Activated T-cell treated with anti-CD3 and anti-CD28 coated beads, Interleukin-2, amount 50 U/mL, for 4 hours (primary cell): ENCODE data around the gene SLC39A10. TPM values are rescaled to one million over a fixed set of nuclear protein-coding genes. Genes with fewer than 3 reads are reported as not detected.

Experiments used
- ATAC-seq, 2 donors: fragments of 200-7000 bp; cut with Tn5 transposase; one replicate each; pipeline ENCODE4 v1.10.0; 2021
- DNase-seq: peaks from one replicate; pipeline ENCODE4 v3.0.0-alpha.2; 2020
- H3K27me3 Mint-ChIP-seq: one replicate; pipeline ENCODE4 v1.8.0; 2021; ENCODE audit warnings: low read depth, mixed read lengths
- H3K36me3 Mint-ChIP-seq: one replicate; pipeline ENCODE4 v1.8.0; 2022; ENCODE audit warnings: mixed read lengths; ENCODE audit not compliant: insufficient read depth
- H3K4me1 Mint-ChIP-seq: one replicate; pipeline ENCODE4 v1.8.0; 2021; ENCODE audit warnings: low read depth, mixed read lengths
- H3K4me3 Mint-ChIP-seq: one replicate; pipeline ENCODE4 v1.8.0; 2021; ENCODE audit warnings: mild to moderate bottlenecking, moderate library complexity, mixed read lengths
- H3K9me3 Mint-ChIP-seq: one replicate; pipeline ENCODE4 v1.8.0; 2021; ENCODE audit warnings: mixed read lengths
- total RNA-seq, 3 donors: library from RNA; stranded (reverse); gene quantifications; one replicate each; pipeline ENCODE4 v1.2.1, GENCODE V29; 2021

The SLC39A10 gene
- total RNA-seq, 3 donors from 2014 or later, result 17.1 to 21.2 (median 17.8) TPM

DNA sequence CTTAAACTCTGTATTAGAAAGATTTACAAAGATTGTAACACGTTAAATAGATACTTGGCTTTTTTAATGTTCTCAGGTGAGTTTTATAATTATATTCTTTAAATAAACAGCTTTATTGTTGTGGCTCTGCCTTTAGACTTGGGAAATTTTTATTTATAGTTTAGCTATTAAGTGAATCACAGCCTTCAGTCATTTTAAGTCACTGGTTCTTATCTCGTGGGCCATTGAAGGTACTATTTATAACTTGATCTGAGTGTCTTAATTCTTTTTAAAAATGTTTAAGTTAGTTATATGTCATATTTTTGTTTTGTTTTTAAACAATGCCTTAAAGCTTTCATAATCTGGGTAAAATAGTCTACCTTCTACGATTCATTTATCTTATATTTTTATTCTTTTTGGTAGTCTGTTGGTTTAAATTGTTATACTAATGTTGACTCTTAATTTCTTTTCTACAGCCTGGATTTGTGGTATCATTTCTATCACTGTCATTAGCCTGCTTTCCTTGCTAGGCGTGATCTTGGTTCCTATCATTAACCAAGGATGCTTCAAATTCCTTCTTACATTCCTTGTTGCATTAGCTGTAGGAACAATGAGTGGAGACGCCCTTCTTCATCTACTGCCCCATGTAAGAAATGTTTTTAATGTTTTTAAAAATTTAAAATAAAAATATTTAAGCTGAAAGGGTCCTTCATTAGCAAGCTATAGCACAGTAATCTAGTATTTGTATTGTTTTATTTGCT, 49.3 kb downstream of the SLC39A10 start:
- Mint-ChIP-seq H3K27me3 (no peaks in the 10 kb centered on the region), H3K9me3 (peaks cover 1% of the 10 kb centered on the region), H3K4me3 (no peak overlapping the region), H3K4me1 (peaks cover 2% of the 10 kb centered on the region), H3K36me3 (peaks cover 33% of the 10 kb centered on the region)
- no peak for DNase-seq
- ATAC-seq, result no peak

GRCh38 chr2:195709901-195710806, 53.1 kb downstream of the SLC39A10 start:
- no peaks in the 10 kb centered on the region for H3K27me3 Mint-ChIP-seq
- DNase-seq (no peak), ATAC-seq (no peak)
- peaks cover 38% of the 10 kb centered on the region for H3K36me3 Mint-ChIP-seq
- H3K4me3 Mint-ChIP-seq, result no peak overlapping the region
- no peaks in the 10 kb centered on the region for H3K9me3 Mint-ChIP-seq
- no peaks in the 10 kb centered on the region for H3K4me1 Mint-ChIP-seq

DNA sequence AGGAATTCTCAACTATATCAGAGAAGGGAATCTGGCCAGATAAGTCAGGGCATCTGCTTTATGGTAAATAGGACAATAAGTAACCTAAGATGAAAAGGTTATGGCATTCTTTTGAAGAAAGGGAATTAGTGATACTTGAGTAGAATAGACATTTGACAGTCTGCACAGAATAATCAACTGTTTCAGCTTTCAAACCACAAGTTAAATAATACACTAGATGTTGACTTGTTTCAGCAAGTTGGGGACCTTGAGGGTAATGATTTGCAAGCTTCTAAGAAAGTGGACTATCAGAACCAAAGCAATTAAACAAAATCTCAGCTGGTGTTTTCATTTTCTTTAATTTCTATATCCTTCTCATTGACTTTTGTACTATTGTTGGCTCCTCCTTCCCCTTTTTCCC, 54.5 kb downstream of the SLC39A10 start:
- no peaks in the 10 kb centered on the region for H3K9me3 Mint-ChIP-seq
- ATAC-seq (no peak), DNase-seq (no peak)
- H3K27me3 Mint-ChIP-seq, result no peaks in the 10 kb centered on the region
- no peak overlapping the region for H3K4me3 Mint-ChIP-seq
- H3K4me1 Mint-ChIP-seq, result no peaks in the 10 kb centered on the region
- H3K36me3 Mint-ChIP-seq, result peaks cover 41% of the 10 kb centered on the region

GRCh38 chr2:195716466-195716865, 59.4 kb downstream of the SLC39A10 start:
- Mint-ChIP-seq H3K4me3 (no peak overlapping the region), H3K27me3 (no peaks in the 10 kb centered on the region), H3K36me3 (peaks cover 51% of the 10 kb centered on the region), H3K4me1 (peaks cover 3% of the 10 kb centered on the region), H3K9me3 (no peaks in the 10 kb centered on the region)
- DNase-seq, result no peak
- ATAC-seq, result no peak

DNA sequence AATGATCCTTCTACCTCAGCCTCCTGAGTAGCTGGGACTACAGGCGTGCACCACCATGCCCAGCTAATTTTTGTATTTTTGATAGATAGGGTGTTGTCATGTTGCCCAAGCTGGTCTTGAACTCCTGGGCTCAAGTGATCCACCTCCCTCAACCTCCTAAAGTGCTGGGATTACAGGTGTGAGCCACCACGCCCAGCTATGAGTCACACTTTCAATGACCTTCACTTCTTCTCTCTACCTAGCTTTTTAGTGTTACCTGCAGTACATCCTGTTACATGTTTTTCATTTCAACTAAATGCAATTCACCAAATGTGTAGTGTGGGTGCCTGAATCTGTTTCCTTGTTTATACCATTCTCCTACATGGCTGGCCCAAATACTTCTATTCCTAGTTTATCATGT, 64.0 kb downstream of the SLC39A10 start:
- DNase-seq (no peak), ATAC-seq (no peak)
- Mint-ChIP-seq H3K9me3 (no peaks in the 10 kb centered on the region), H3K27me3 (no peaks in the 10 kb centered on the region), H3K36me3 (peaks cover 54% of the 10 kb centered on the region), H3K4me1 (peaks cover 3% of the 10 kb centered on the region), H3K4me3 (no peak overlapping the region)

GRCh38 chr2:195722075-195722474, 65.0 kb downstream of the SLC39A10 start:
- Mint-ChIP-seq H3K9me3 (no peaks in the 10 kb centered on the region), H3K27me3 (no peaks in the 10 kb centered on the region), H3K4me1 (peaks cover 3% of the 10 kb centered on the region), H3K4me3 (no peak overlapping the region), H3K36me3 (peaks cover 46% of the 10 kb centered on the region)
- ATAC-seq, result no peak
- DNase-seq, result no peak

- Mint-ChIP-seq H3K4me1 (no peaks in the 10 kb centered on the region), H3K4me3 (no peak overlapping the region), H3K9me3 (no peaks in the 10 kb centered on the region), H3K27me3 (no peaks in the 10 kb centered on the region), H3K36me3 (peaks cover 57% of the 10 kb centered on the region)
- DNase-seq, result no peak
- ATAC-seq, result no peak
Measured at GRCh38 chr2:195727106-195727505, 70.1 kb downstream of the SLC39A10 start.

DNA sequence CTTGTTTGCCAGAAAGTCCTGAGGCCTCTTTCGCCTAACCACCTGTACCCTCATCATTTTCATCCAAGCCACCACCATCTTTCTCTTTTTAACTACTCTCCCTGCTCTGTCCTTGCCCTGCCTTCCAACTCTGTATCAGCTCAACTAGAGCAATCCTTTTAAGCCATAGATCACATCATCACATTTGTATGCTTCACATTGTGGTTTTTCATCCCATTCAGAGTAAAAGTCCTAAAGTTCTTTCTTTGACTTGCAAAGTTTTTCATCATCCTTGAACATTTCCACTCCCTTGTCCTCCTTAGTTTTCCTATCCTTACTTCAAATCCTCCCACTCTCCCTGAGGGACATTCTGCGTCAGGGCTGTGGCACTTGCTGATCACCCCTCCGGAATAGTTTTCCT, 73.9 kb downstream of the SLC39A10 start:
- H3K4me1 Mint-ChIP-seq, result no peaks in the 10 kb centered on the region
- no peaks in the 10 kb centered on the region for H3K27me3 Mint-ChIP-seq
- no peaks in the 10 kb centered on the region for H3K9me3 Mint-ChIP-seq
- peaks cover 49% of the 10 kb centered on the region for H3K36me3 Mint-ChIP-seq
- ATAC-seq (no peak), DNase-seq (no peak)
- H3K4me3 Mint-ChIP-seq, result no peak overlapping the region

DNA sequence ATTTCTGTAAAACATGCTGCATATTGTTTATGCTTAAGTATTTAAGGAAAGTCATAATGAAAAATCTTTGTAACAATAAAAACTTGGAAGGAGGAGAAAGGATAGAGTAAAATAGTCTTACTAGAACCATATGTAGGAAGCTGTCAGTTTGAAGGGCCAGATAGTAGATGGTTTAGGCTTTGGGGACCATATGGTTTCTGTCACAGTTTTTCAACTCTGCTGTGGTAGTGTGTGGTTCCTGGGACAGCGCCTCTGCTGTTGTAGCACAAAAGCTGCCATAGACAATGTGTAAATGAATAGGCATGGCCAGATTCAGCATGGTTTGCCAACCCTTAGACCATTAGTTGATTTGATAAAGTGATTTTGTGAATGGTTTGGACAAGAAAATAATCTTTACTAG, 75.5 kb downstream of the SLC39A10 start:
- H3K9me3 Mint-ChIP-seq, result no peaks in the 10 kb centered on the region
- H3K4me1 Mint-ChIP-seq, result no peaks in the 10 kb centered on the region
- DNase-seq (no peak), ATAC-seq (no peak)
- H3K36me3 Mint-ChIP-seq, result peaks cover 48% of the 10 kb centered on the region
- no peaks in the 10 kb centered on the region for H3K27me3 Mint-ChIP-seq
- no peak overlapping the region for H3K4me3 Mint-ChIP-seq

DNA sequence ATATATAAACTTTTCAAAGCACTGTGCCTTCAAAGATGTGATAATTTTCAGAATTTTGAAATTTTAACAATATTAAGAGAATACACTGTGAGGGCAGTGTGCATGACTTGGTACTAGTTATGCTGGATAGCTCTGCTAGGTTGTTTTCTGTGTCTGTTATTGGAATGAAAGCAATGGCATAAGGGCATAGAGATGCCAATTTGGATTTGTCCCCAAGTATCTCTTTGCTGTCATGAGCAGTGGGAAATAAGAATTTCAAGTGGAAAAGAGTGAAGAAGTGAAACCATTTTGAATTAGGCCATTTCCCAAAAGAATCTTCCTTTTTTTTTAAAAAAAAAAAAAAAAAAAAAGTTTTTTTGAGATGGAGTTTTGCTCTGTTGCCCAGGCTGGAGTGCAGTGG, 76.8 kb downstream of the SLC39A10 start:
- Mint-ChIP-seq H3K4me3 (no peak overlapping the region), H3K36me3 (peaks cover 52% of the 10 kb centered on the region), H3K4me1 (no peaks in the 10 kb centered on the region), H3K27me3 (no peaks in the 10 kb centered on the region), H3K9me3 (no peaks in the 10 kb centered on the region)
- DNase-seq (no peak), ATAC-seq (no peak)

DNA sequence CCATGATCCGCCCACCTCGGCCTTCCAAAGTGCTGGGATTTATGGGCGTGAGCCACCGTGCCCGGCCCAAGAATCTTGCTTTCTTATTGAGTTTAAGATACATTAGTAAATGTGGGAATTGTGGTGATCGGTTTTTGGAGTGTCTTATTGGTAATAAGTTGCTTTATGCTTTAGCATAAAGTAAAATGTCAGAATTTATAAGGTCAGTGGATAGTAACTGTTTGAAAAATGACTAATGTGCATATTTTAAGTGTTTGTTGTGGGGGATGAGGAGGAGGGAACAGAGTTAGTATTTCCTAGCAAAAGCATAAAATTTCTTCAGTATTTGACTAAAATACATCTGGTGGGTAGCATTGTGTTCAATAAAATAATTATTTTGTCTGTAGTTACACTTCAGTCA, 77.4 kb downstream of the SLC39A10 start:
- DNase-seq (no peak), ATAC-seq (no peak)
- Mint-ChIP-seq H3K4me3 (no peak overlapping the region), H3K9me3 (no peaks in the 10 kb centered on the region), H3K36me3 (peaks cover 53% of the 10 kb centered on the region), H3K4me1 (no peaks in the 10 kb centered on the region), H3K27me3 (no peaks in the 10 kb centered on the region)

DNA sequence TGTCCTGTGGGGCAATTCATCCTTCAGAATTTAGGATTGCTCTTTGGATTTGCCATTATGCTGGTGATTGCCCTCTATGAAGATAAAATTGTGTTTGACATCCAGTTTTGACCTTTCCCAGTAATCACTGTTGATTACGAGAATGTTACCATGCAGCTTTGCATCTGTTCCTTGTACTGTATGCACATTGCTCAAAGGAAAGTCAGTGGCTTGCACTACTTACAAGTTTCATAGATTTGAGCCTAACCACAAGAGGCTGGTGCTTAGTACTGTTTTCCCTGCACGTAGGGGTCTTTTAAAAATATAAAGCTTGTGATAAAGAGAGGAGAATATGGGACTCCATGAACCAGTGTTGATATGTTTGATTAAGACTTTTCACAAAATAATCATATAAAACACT, 77.9 kb downstream of the SLC39A10 start:
- ATAC-seq, result no peak
- Mint-ChIP-seq H3K4me1 (no peaks in the 10 kb centered on the region), H3K4me3 (no peak overlapping the region)

GRCh38 chr2:195735347-195735746, 78.3 kb downstream of the SLC39A10 start:
- Mint-ChIP-seq H3K4me3 (no peak overlapping the region), H3K9me3 (no peaks in the 10 kb centered on the region), H3K4me1 (no peaks in the 10 kb centered on the region), H3K36me3 (peaks cover 51% of the 10 kb centered on the region), H3K27me3 (no peaks in the 10 kb centered on the region)
- no peak for DNase-seq
- no peak for ATAC-seq

More for the DNA sequence above, 77.9 kb downstream of the SLC39A10 start:
- H3K27me3 Mint-ChIP-seq, result no peaks in the 10 kb centered on the region
- DNase-seq, result no peak
- H3K36me3 Mint-ChIP-seq, result peaks cover 54% of the 10 kb centered on the region
- no peaks in the 10 kb centered on the region for H3K9me3 Mint-ChIP-seq

- Mint-ChIP-seq H3K36me3 (peaks cover 44% of the 10 kb centered on the region), H3K4me1 (no peaks in the 10 kb centered on the region), H3K4me3 (no peak overlapping the region), H3K27me3 (no peaks in the 10 kb centered on the region), H3K9me3 (no peaks in the 10 kb centered on the region)
- no peak for DNase-seq
- ATAC-seq, result no peak
Measured at GRCh38 chr2:195737511-195738325, 80.7 kb downstream of the SLC39A10 start.
